HepG2 (cell line): ENCODE results near the gene GP1BA. TPM values are rescaled to one million over a fixed set of nuclear protein-coding genes. Genes with fewer than 3 reads are reported as not detected.

Source experiments
- DPF2 ChIP-seq: sonication (generic); formaldehyde crosslinking; IDR thresholded peaks from 2 replicates; pipeline ENCODE4 v1.4.0; 2020; ENCODE audit warnings: mild to moderate bottlenecking, low read depth, missing genetic modification reagents, borderline replicate concordance
- FOXA1 ChIP-seq, 2 experiments: fragments of 450-650 bp in 1 of 2; sonication (generic) in 1 of 2; formaldehyde crosslinking in 1 of 2; IDR thresholded peaks; 2 replicates each; pipeline versions ENCODE4 v1.4.0 to v1.6.1; 2016 to 2020; ENCODE audit warnings: missing genetic modification reagents in 1 of 2
- FOXJ3 ChIP-seq: sonication (generic); formaldehyde crosslinking; IDR thresholded peaks from 2 replicates; pipeline ENCODE4 v1.4.0; 2020; ENCODE audit warnings: missing genetic modification reagents, mild to moderate bottlenecking, borderline replicate concordance
- HINFP ChIP-seq: sonication (generic); formaldehyde crosslinking; IDR thresholded peaks from 2 replicates; pipeline ENCODE4 v1.4.0; 2020; ENCODE audit warnings: low read depth, mild to moderate bottlenecking, missing genetic modification reagents
- HMG20B ChIP-seq: conservative IDR thresholded peaks from 2 replicates; pipeline ENCODE4 v1.6.1; 2016; ENCODE audit warnings: missing genetic modification reagents, missing compliant biosample characterization
- MED13 ChIP-seq: sonication (generic); formaldehyde crosslinking; IDR thresholded peaks from 2 replicates; pipeline ENCODE4 v1.5.0; 2020; ENCODE audit warnings: missing genetic modification reagents
- NCOA2 ChIP-seq: sonication (generic); formaldehyde crosslinking; IDR thresholded peaks from 2 replicates; pipeline ENCODE4 v1.8.0; 2022; ENCODE audit warnings: inconsistent platforms
- NR2C2 ChIP-seq: sonication (generic); formaldehyde crosslinking; IDR thresholded peaks from 2 replicates; pipeline ENCODE4 v1.4.0; 2020; ENCODE audit warnings: missing genetic modification reagents, mild to moderate bottlenecking, moderate library complexity, borderline replicate concordance
- RXRA ChIP-seq: sonication (generic); formaldehyde crosslinking; IDR thresholded peaks from 2 replicates; pipeline ENCODE4 v1.5.1; 2020; ENCODE audit warnings: missing genetic modification reagents
- SRSF4 ChIP-seq: fragments of 200-400 bp; formaldehyde crosslinking; IDR thresholded peaks from one replicate; pipeline ENCODE4 v1.6.1; 2018; ENCODE audit warnings: mild to moderate bottlenecking, low read depth, low read length, moderate library complexity; ENCODE audit not compliant: poor library complexity, severe bottlenecking
- ZNF354B ChIP-seq: sonication (generic); formaldehyde crosslinking; IDR thresholded peaks from 2 replicates; pipeline ENCODE4 v1.8.0; 2022; ENCODE audit warnings: mild to moderate bottlenecking, missing genetic modification reagents
- ZNF761 ChIP-seq: sonication (generic); formaldehyde crosslinking; conservative IDR thresholded peaks from 2 replicates; pipeline ENCODE4 v1.4.0; 2020; ENCODE audit warnings: mild to moderate bottlenecking, missing genetic modification reagents
- ZNF766 ChIP-seq: sonication (generic); formaldehyde crosslinking; IDR thresholded peaks from 2 replicates; pipeline ENCODE4 v1.5.0; 2020; ENCODE audit warnings: missing genetic modification reagents, borderline replicate concordance
- ZNF775 ChIP-seq: sonication (generic); formaldehyde crosslinking; IDR thresholded peaks from 2 replicates; pipeline ENCODE4 v1.4.0; 2020; ENCODE audit warnings: missing genetic modification reagents, mild to moderate bottlenecking, moderate library complexity, borderline replicate concordance
- ZNF879 ChIP-seq: sonication (generic); formaldehyde crosslinking; IDR thresholded peaks from 2 replicates; pipeline ENCODE4 v1.8.1; 2023; ENCODE audit warnings: missing genetic modification reagents
- polyA plus RNA-seq, 8 experiments: library from polyadenylated mRNA; depleted of rRNA in 3 of 8; stranded (reverse) in 7 of 8; unstranded in 1 of 8; fragments of >200 nt; fragmentation: Illumina TruSeq in 4 of 8; extraction: Trizol in 4 of 8; gene quantifications; 2 replicates each; pipeline versions ENCODE4 v1.2.1 to v1.2.3, GENCODE V29; 2011 to 2016; ENCODE audit warnings: low read depth in 4 of 8, missing spikeins in 1 of 8, mixed read lengths in 1 of 8; ENCODE audit not compliant: insufficient read depth in 1 of 8
- total RNA-seq, 5 experiments: library from RNA; depleted of rRNA; stranded (reverse); fragments of >200 nt; fragmentation: Illumina TruSeq; extraction: Trizol; gene quantifications; 2 replicates each; pipeline ENCODE4 v1.2.3, GENCODE V29; 2016; ENCODE audit warnings: low read depth in 1 of 5
- TF ChIP-seq, protein P1 (sequence below): sonication (generic); formaldehyde crosslinking; IDR thresholded peaks from 2 replicates; pipeline ENCODE4 v1.4.0; 2020; ENCODE audit warnings: mild to moderate bottlenecking, missing genetic modification reagents
- TF ChIP-seq, protein P2 (sequence below): IDR thresholded peaks from 2 replicates; pipeline ENCODE4 v1.4.0; 2020; ENCODE audit warnings: mild to moderate bottlenecking, missing genetic modification reagents

GP1BA gene
- total and polyA plus RNA-seq, 2 of the 13 experiments (the other 11 are each of a cell fraction or from before 2014, with no cell fraction given): not detected

DNA sequence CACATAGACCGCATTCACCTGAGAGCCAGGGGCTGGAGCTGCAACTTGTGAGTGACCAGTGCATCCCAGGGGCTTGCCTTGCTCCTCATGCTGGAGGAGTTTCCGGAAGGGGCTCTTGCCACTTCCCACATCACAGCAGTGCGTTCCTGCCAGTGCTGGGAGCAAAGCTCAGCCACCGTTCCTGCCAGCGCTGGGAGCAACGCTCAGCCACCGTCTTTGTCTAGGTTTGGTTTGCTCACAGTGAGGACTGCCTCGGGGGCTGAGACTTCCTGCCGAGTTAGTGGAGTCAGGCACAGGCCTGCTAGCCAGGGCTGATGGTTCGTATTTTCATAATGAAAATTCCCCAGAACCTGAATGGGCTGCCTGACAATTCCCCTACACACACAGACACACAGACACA is 23.8 kb upstream of the GP1BA start (continued):
- TF ChIP-seq HINFP: peak; percentile 47; the same call in 1 of the 2 replicates
- TF ChIP-seq ZNF879: no peak
- TF ChIP-seq, protein P1, sequence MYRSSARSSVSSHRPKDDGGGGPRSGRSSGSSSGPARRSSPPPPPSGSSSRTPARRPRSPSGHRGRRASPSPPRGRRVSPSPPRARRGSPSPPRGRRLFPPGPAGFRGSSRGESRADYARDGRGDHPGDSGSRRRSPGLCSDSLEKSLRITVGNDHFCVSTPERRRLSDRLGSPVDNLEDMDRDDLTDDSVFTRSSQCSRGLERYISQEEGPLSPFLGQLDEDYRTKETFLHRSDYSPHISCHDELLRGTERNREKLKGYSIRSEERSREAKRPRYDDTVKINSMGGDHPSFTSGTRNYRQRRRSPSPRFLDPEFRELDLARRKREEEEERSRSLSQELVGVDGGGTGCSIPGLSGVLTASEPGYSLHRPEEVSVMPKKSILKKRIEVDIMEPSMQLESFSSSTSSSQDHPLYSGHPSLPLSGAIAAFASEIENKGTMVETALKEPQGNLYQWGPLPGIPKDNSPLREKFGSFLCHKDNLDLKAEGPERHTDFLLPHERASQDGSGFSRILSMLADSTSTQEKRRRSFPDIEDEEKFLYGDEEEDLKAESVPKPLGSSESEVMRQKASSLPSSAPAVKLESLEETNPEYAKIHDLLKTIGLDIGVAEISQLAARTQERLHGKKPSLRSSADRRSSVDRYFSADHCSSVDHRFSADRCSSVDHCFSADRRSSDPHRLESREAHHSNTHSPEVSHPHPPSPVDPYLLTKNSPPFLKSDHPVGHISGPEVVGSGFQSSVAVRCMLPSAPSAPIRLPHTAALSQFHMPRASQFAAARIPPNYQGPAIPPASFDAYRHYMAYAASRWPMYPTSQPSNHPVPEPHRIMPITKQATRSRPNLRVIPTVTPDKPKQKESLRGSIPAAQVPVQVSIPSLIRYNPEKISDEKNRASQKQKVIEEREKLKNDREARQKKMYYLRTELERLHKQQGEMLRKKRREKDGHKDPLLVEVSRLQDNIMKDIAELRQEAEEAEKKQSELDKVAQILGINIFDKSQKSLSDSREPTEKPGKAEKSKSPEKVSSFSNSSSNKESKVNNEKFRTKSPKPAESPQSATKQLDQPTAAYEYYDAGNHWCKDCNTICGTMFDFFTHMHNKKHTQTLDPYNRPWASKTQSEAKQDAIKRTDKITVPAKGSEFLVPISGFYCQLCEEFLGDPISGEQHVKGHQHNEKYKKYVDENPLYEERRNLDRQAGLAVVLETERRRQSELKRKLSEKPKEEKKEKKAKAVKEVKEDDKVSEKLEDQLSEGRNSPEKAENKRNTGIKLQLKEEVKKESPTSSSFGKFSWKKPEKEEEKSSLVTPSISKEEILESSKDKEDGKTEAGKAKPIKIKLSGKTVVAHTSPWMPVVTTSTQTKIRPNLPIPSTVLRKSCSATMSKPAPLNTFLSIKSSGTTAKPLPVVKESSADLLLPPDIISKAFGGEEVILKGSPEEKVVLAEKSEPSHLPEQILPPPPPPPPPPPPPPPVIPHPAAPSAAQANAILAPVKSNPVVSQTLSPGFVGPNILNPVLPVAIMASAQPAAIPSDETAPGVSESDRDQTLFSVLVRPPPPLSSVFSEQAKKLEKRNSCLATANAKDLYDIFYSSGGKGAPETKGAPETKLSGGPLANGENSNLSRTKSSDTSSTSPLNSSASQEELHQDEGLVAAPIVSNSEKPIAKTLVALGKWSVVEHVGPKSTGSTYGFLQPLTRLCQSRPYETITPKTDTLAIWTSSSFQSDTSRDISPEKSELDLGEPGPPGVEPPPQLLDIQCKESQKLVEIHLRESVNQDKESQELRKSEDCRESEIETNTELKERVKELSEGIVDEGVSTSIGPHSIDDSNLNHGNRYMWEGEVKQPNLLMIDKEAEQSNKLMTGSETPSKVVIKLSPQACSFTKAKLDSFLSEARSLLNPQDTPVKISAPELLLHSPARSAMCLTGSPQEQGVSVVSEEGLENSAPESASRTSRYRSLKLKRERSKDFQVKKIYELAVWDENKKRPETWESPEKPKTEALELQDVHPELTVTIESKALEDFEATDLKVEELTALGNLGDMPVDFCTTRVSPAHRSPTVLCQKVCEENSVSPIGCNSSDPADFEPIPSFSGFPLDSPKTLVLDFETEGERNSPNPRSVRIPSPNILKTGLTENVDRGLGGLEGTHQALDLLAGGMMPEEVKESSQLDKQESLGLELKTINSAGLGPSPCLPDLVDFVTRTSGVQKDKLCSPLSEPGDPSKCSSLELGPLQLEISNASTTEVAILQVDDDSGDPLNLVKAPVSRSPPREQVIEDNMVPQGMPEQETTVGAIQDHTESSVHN: no peak
- no peak; the same call in 1 of the 2 replicates for TF ChIP-seq ZNF766 (CRISPR knock-in tag)
- peak; percentile 31; the same call in 1 of the 2 replicates for TF ChIP-seq RXRA
- no peak for TF ChIP-seq ZNF775 (CRISPR knock-in tag)
- no peak for TF ChIP-seq FOXJ3
- no peak for TF ChIP-seq DPF2
- no peak for TF ChIP-seq SRSF4
- no peak for TF ChIP-seq FOXA1 (IDR thresholded peaks at IDR 0.05)
- TF ChIP-seq FOXA1 (CRISPR knock-in tag; IDR thresholded peaks at IDR 0.05): no peak
- no peak for TF ChIP-seq ZNF761
- TF ChIP-seq NCOA2 (CRISPR knock-in tag): peak; percentile 43; the same call in 1 of the 2 replicates
- TF ChIP-seq HMG20B (CRISPR knock-in tag): no peak
- no peak for TF ChIP-seq MED13 (CRISPR knock-in tag)
- TF ChIP-seq ZNF354B: no peak
- TF ChIP-seq, protein P2, sequence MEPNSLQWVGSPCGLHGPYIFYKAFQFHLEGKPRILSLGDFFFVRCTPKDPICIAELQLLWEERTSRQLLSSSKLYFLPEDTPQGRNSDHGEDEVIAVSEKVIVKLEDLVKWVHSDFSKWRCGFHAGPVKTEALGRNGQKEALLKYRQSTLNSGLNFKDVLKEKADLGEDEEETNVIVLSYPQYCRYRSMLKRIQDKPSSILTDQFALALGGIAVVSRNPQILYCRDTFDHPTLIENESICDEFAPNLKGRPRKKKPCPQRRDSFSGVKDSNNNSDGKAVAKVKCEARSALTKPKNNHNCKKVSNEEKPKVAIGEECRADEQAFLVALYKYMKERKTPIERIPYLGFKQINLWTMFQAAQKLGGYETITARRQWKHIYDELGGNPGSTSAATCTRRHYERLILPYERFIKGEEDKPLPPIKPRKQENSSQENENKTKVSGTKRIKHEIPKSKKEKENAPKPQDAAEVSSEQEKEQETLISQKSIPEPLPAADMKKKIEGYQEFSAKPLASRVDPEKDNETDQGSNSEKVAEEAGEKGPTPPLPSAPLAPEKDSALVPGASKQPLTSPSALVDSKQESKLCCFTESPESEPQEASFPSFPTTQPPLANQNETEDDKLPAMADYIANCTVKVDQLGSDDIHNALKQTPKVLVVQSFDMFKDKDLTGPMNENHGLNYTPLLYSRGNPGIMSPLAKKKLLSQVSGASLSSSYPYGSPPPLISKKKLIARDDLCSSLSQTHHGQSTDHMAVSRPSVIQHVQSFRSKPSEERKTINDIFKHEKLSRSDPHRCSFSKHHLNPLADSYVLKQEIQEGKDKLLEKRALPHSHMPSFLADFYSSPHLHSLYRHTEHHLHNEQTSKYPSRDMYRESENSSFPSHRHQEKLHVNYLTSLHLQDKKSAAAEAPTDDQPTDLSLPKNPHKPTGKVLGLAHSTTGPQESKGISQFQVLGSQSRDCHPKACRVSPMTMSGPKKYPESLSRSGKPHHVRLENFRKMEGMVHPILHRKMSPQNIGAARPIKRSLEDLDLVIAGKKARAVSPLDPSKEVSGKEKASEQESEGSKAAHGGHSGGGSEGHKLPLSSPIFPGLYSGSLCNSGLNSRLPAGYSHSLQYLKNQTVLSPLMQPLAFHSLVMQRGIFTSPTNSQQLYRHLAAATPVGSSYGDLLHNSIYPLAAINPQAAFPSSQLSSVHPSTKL (CRISPR knock-in tag): peak; percentile 53; the same call in 1 of the 2 replicates
- no peak for TF ChIP-seq NR2C2 (CRISPR knock-in tag)
